NOMO-1 treated with DMSO at 0.1 percent for 48 hours (cell line): ENCODE measurements around the gene KLF11.

ENCODE experiments used
- DNase-seq: peaks from one replicate; lab custom pipeline; 2025; ENCODE audit not compliant: unreplicated experiment; lab: John Stamatoyannopoulos, UW

Gene KLF11

DNA sequence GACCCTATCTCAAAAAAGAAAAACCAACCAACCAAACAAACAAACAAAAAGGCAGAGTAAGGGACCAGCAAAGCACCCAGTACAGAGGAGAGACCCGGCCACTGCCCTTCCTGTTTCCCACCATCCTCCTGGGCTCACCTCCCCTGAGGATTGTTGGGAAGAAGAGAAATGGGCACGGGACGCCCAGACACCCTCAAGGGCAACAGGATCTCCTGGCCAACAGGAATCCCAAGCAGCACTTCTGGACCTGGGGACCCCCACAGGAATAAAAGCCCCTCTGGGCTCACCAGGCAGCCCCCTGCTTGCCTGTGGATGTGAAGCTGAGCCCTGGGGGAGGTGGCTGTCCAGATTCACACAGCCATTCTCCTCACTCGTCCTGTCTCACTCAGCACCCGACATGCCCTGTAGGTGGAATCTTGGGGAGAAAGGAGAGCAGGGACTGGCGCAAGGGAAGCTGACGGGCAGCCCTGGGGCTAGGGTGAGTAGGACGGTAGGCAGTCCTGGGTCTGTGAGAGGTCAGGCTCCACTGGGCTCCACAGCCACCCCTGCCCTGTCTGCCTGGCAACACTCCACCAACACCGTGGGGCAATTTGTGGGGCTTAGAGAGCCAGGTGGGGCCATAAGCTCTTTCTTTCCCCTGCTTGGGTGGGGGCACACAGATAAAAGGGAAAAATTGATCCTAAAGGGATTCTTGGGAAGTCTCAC is 18.0 kb downstream of the KLF11 start:
- DNase-seq: no peak

DNA sequence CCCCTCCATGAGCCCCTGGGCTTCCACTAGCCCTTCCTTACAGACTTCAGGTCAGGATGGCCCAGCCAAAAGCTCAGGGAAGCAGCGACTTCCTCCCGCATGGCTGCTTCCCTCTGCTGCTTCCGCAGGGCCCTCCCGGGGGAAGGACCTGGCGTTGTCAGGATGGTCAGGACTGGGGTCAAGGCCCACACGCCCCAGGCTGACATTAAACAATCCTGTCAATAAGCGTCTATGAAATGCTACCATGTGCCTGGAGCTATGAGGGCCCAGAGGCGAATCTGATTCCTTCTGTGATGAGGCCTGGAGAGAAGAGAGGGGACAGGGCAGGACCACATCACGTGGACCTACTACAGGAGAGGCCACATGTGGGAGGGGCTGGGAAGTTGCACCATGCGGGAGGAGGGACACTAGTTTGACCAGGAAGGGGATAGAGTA is 19.6 kb downstream of the KLF11 start:
- DNase-seq: no peak

- no peak for DNase-seq
Observed at GRCh38 chr2:10063566-10063965, 20.2 kb downstream of the KLF11 start.

GRCh38 chr2:10064932-10065772 is 21.8 kb downstream of the KLF11 start:
- DNase-seq: peak; percentile 11

- no peak for DNase-seq
Observed at GRCh38 chr2:10065773-10066055, 22.4 kb downstream of the KLF11 start.

DNA sequence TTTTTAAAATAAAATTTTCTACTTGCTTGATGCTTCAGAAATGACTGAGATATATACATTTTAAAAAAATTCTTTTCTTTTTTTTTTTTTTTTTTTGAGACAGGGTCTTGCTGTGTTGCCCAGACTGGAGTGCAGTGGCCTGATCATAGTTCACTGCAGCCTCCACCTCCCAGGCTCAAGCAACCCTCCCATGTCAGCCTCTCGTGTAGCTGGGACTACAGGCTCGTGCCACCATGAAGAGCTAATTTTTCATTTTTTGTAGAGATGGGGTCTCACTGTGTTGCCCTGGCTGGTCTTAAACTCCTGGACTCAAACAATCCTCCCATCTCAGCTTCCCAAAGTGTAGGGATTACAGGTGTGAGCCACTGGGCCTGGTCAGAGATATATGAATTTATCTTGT is 24.0 kb downstream of the KLF11 start:
- DNase-seq: no peak

GRCh38 chr2:10067881-10068280 is 24.5 kb downstream of the KLF11 start:
- DNase-seq: no peak

GRCh38 chr2:10071176-10071575 is 27.8 kb downstream of the KLF11 start:
- DNase-seq: no peak

DNA sequence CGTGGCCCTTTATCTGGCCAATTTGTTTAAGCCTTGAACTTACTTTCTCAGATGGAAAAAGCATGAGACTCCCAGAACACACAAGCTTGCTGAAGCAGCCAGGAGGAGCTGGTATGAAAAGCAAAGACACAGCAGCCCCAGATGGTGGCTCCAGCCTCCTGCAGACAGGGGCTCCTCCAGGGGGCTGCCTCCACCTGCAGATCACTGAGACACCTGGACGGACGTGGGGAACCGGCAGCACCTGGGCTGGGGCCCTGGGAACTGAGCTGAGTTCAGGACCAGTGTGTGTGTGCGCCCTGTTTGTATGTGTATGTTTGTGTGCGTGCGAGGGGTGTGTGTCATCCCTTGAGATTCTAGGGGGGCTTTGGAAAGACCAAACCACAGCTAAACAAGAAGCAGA is 28.2 kb downstream of the KLF11 start:
- no peak for DNase-seq

DNA sequence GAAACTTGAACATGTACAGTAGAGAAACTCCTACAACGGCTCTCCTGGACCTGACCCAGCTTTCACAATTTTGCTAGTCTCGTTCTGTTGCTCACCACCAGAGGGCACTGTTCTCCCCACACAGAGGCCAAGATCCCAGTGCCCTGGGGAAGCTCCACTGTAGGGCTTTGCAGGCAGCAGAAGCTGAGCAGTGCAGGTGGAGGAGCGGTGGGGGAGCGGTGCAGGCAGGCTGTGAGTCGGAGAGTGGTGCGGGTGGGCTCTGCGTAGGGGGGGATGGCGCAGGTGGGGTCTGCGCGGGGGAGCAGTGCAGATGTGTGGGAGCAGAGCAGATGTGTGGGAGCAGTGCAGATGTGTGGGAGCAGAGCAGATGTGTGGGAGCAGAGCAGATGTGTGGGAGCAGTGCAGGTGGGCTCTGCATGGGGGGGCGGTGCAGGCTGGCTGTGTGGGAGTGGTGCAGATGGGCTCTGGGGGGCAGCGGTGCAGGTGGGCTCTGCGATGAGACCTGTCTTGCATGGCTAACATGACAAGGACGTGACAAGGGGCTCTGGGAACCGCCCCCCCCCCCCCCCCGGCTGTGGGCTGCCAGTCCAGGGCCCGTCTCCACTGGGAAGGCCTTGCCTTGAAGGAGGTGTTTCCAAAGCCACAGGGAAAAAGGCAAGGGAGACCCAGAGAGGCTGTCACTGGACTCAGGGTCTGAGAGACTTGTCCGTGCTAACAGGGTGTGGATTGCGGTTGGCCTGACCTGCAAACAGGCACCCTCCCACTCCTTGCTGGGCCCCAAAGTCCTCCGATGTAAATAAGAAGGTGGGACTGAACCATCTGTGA is 29.5 kb downstream of the KLF11 start:
- peak; percentile 82 for DNase-seq

DNA sequence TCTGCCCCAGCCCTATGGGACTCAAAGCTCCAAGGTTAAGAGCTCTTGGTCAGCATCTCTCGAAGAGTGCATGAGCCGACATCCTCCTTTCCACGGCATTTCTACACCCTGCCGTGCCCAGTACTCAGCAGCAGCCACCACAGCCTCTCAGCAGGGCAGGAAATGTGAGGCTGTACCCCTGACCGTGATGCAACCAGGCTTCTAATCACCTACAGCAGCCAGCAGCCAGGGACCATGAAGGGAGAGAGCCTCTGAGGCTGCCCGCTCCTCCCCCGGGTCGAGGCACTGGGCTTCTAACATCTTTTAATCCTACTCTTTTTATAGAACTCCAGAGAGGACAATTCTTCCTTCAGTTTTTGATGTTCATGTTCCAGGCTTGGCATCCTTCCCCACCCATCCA is 30.4 kb downstream of the KLF11 start:
- no peak for DNase-seq

DNA sequence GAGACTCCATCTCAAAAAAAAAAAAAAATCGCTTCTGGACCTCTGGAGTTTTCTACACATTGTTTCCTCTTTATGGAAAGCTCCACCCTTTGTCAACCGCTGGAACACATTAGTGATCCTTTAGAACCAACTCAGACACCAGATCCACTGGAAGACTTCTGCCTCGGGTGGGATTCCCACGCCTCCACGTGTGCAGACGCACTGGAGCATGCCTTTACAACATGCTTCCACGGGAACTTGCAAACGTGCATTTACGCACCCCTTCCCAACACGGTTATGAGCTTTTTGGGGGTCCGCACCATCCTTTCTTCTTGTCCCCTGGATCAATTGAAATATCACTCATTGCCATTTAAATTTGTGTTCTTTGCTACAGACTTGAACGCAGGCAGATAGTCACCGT is 31.8 kb downstream of the KLF11 start:
- no peak for DNase-seq

DNA sequence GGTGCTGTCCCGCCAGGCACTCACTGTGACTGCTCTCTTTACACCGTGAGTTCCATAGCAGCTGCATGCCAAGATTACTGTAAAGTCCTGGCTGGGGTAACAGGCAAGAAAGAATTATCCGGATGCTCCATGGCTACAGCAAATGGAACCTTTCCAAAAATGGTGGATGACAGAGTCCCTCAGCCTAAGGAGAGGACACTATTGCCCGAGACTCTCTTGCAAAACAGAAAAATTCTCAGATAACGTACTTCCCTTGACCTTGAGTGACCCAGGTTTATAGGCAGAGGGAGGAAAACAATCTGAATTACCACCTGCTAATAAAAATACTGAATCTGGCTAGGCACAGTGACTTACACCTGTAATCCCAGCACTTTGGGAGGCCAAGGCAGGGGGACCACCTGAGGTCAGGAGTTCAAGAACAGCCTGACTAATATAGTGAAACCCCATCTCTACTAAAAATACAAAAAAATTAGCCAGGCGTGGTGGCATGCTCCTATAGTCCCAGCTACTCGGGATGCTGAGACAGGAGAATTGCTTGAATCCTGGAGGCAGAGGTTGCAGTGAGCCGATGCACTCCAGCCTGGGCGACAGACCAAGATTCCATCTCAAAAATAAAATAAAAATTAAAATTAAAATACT is 32.3 kb downstream of the KLF11 start:
- DNase-seq: no peak

- no peak for DNase-seq
Observed at GRCh38 chr2:10076511-10076910, 33.2 kb downstream of the KLF11 start.

DNA sequence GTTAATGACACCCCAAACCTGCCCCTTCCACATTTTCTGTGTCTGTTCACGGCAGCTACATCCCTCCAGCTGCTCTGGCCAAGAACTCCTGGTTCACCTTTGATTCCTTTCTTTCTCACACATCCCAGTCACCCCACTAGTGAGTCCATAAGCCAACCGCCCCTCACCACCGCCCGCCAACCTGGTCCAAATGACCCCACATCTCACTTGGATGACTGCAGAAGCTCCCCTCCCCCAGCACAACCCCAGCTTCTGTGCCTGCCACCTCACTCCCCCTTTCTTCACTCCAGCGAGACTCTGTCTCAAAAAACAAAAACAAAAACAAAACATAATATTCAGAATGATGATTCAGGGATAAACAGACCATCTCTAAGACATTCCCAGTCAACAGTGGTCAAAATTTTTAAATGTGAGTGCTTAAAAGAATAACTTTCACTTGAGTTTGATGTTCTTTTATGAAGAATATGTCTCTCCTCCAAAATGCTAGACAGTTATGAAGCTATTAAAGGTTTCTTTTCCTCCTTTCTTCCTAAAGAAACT is 33.7 kb downstream of the KLF11 start:
- DNase-seq: no peak

- DNase-seq: no peak
Observed at GRCh38 chr2:10078001-10078400, 34.7 kb downstream of the KLF11 start.

- DNase-seq: no peak
Observed at GRCh38 chr2:10078704-10079265, 35.4 kb downstream of the KLF11 start.

DNA sequence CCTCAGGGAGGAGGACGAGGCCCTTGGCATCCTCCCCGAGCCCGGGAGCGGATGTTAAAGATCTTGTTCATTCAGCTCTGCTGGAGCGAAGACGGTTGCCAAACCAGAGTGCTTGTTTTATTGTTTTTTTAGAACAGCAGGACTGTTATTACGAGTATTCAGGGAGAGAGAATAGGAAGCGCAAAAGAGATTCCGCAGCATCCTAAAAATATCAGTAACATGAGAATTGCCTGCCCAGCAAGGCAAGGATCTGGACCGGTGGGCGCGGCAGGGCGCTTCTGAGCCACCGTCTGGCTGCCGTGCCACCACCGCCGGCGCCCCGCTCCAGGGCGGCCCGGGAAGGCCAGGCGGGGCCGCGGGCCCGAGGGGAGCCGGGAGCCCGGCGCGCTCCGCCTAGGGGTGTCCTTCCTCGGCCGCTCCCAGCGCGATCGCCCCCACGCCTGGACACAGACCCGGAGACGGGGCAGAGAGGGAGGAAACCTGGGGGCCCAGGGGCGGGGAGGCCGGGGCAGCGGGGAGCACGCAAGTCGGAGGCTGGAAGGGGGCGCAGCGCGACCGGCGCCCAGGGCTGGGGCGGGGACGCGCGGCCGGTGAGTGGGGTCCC is 36.0 kb downstream of the KLF11 start:
- no peak for DNase-seq

- no peak for DNase-seq
Observed at GRCh38 chr2:10079870-10080535, 36.7 kb downstream of the KLF11 start, which contains the start of gene CYS1. Gene CYS1 (minus strand): TSS chr2:10080411. CDS start chr2:10080223, 188 bp downstream.
